Stimulated activated CD4-positive, alpha-beta T cell treated with anti-CD3 and anti-CD28 coated beads, Interleukin-15, amount 100 ng/mL, for 24 hours (primary cell): ENCODE data around the gene ACSS1.

Experiments
- DNase-seq: peaks from one replicate; pipeline ENCODE4 v3.0.0-alpha.2; 2020

Gene ACSS1

DNA sequence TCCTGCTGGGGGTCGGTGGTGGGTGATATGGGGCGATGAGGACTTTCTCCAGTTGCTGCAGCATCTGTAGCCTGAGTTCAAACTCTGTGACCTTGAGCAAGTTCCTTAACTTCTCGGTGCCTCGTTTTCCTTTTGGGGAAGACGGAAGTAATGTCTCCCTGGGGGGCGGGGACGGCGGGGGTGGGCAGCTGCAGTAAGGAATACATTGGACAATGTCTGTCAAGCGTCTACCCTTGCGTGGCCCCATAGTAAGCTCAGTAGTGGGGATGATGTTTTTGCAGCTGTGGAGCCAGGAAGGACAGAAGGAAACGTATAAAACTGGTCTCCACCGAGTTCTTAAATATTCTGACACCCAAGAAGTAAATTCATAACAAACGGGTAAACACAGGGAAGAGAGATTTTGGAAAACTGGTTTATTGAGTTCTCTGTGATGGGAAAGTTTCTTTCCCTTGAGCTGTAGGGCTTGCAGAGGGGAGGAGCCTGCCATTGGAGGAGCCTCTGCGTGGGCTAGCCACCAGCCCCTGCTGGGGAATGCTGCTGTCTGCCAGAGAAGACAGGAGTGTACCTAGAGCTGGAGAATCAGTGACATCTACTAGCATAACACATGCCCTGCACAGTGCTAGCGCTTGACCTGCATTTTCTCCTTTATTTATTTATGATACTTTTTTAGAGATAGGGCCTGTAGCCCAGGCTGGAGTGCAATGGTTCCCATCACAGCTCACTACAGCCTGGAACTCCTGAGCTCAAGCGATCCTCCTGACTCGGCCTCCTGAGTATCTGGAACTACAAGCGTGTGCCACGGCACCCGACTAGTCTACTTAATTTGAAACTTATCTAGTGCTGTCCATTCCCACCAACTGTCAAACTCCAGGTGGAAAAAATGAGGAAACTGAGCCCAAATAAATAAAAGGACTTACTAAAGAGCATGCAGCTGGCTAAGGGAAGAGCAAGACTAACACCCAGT, 1.2 kb upstream of the ACSS1 start:
- DNase-seq = no peak

DNA sequence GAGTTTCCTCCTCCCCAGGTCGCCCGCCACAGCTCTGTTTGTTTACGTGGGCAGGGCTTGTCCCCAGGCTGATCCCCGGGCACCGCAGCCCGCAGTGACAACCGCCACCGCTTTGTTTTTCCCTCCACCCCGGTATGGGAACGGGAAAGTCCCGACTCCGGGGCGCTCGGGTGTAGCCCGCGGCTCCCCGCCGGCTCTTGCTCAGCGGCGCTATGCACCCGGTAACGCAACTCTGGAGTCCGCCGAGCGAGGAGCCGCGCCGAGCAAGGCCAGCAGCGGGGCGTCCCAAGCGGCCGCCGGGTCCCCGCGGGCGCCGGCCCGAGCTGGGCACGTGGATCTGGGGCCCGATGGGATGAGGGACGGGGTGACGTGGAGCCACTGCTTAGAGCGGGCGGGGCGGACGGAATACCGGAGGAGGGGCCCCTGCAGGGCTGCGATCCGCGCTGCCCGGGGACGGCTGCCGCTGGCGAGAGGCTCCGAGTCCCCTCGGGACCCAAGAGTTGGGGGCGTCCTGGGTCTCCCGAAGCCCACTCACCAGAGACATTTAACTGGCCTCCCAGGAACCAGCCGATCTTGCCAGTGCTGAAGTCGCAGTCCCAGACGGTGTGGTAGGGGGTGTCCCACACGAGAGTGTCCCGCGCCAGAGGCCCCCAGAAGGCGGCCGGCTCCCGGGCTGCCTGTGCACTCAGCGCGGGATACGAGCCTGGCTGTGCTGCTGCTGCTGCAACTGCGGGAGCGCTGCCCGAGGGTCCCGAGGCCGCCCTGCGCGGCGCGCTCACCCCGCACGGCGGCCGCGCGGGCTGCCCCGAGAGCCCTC, 497 bp downstream of the ACSS1 start:
- DNase-seq = peak; percentile 82

DNA sequence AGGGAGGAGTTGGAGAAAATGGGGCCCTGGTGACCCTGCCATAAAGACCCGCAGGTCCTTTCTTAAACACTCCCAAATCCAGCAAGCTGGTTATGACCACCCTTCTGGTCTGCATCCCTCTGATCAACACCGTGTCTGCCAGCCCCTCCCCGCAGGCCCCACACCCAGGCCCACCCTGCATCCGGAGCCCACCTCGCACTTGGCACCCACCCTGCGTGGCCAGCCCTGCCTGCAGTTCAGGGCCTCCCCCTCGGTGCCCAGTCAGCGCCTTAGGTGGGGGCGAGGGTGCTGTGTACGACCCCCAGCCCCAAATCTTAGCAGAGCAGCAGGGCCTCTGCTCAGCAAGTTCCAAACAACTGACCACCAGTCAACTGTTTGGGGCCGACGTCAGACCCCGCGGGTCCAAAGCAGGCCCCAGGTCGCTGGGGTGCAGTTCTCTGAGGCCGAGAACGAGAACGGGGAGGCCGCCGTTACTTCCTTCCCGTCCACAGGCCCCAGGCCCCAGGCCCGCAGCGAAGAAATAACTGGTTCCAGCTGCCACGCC, 1.2 kb downstream of the ACSS1 start:
- no peak for DNase-seq

DNA sequence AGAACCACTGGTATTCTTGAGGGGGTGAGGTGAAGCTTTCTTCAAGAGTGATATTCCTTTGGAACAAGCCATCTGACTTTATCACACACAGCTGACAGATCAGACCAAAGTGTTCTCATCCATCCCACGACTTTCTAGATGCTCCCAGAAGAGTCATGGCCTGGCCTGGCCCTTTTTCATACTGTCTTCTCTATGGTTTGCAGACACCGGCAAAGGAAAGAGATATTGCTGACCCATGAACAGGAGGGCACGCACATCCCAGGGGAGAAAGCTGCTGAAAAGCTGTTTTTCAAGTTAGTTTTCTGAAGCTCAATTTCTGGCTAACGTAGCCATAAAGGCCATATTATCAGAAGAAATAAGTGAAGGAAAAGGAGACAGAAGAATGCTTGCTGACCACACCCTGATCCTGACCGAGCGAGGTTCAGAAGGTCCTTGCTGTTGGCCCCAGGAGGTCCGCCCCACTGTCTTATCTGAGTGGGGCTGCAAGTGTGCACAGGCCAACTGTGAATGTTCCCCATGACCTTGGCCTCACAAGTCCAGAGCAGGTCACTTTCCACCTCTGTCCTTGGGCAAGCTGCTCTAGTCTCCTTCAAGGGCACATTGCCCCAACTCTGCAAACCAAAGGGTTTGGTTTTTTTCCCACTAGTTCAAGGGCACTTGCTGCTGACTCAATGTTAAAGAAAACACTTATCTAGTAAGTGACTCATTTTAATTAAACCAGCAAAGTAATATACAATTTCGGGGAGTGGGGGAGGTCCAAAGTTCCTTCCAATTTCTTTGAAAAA, 2.0 kb downstream of the ACSS1 start:
- no peak for DNase-seq

DNA sequence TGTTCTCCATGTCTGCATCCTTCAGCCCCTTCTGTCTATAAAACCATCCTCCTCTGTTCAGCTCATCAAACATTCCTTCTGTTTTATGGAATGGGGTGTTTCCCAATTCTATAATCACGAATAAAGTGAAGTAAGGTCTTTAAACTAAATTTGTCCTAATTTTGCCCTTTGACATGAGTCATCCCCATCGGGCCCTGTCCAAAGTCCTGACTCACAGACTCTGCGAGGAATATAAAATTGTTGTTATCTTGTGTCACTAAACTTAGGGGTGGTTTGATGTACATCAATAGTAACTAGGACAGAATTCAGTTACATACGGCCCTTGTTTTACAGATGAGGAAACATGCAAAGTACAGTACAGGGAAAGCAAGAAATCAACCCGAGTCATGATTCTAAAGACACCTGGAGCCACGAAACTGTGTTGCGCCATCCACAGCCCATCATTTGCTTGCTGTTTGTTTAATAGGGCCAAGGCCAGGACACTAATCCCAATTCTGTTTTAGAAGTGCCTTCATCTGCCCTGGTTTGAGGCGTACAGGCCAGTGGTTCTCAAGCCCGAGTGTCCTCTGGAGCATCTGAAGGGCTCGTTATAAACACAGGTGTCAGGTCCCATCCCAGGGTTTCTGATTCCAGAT, 2.8 kb downstream of the ACSS1 start:
- DNase-seq = no peak

DNA sequence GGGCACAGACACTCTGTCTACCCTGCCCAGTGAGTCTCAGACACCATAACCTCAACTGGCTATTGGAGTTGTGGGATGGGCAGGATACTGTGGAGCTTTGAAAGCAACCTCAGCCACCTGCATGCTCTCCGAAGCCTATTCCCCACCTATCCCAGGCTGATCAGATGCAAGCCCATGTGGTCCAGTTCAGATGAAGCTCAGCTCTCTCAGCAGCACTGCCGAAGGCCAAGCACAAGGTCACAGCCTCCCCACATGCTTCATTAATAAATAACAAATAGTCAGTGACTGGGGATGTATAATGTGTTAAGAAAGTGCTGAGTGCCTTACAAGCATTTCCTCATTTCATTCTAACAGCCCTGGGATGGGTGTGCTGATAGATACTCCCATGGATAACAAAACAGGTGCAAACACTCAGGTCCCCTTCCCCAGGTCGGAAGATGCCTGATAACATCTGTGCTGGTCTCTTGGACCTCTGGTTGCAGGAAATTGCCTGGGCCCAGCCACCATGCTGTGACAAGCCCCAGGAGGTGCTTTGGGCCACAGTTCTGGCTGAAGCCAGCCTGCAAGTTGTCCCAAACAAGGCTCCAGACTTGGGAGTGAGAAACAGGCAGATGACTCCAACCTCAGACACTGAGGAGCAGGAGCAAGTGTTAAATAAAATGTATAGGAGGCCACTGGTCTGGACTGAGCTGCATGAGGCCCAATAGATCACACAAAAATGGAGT, 3.7 kb downstream of the ACSS1 start:
- no peak for DNase-seq

DNA sequence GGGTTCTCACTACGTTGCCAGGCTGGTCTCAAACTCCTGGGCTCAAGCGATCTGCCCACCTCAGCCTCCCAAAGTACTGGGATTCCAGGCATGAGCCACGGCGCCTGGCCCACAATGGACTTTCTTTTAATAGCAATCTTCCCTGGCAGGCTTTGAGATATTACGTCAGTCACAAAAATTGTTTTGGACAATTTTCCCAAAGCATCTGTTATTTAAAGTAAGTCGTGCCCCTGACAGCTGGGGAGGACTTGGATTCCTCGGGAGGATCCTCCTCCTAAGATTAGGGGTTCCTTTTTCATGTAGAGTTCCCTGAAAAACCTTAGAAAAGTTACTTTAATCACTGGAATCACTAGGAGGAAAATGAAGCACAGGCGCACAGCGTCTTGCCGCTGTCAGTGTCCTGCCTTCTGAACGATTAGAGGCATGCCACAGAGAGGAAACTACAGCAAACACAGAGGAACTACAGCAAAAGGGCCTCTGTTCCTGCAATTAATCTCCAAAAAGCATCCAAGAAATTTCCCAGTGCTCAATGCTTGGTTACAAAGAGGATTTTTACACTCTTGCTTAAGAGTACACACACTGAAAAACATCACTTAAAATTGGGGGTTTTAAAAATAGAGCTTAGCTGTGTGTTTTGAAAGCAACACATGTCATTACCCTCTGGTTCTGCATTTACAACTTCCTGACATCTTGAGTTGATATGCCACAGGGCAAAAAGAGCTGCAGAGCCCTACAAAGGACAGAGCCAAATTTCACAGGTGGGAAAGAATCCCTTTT, 4.5 kb downstream of the ACSS1 start:
- no peak for DNase-seq

DNA sequence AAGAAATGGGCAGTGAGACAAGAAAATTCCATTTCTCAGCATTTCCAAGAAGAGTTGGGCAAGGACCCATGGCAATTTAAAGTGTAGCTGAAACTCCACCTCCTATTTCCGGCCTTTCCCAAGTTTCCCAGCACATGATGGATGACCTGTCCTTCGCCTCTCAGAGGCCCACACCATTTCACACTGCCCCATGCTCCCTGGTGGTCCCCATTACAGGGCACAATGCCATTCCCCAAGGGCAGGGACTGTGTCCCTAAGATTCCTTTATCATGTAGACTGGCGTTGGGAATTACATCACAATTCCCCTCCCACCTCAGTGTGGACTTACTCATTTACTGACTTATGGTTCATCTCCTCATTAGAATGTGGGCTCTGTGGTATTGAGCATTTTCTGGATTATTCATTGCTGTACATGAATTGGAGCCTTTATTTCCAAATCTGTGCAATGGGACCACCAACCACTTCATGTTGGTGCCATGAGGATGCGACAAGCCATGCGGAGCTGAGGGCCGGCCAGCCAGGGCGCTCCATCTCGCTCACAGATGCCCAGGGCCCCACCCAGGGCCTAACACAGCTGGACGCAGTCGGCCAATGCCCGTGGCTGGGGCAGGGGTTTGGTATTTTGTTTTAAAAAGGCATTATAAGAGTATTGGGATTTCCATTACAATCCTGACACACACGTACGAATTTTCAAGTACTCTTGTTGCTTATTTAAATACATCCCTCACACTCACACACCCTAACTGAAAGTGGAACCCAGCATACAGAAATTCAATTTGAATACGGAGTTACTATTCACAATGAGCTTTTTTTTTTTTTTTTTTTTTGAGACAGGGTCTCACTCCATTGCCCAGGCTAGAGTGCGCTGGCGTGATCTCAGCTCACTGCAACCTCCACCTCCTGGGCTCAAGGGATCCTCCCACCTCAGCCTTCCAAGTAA, 5.4 kb downstream of the ACSS1 start:
- no peak for DNase-seq

DNA sequence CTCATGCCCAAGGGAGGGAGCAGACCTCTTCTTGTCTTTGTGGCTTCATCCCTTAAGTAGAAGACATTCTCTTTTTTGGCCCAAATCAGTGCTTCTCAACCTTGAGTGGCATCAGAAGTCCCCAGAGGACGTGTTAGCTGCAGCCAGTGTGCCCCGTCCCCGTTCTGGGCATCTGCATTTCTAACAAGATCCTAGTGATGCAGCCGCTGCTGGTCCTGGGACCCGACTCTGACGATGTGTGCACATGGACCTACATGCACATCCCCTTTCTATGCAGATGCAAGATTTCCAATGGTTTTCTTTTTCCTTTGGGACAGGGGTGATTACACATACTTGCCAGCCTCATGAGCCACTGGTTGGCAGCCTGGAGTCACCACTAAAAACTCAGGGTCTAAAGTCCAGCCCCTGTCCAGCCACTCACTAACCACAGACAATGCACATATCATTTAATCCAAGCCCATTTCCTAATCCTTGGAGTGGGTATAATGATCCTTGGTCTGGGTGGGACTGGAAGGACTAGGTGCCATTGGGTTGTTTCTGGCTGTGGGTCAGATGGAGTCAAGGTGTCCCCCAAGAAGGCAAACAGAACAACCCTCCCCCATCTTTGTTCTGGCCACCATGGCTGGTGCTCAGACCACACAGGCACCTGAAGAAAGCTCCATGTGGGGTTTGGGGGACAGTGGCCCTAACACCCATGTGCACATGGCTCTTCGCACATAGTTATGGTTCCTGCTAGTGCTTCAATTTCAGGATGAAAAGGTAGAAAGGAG, 6.4 kb downstream of the ACSS1 start:
- no peak for DNase-seq

DNA sequence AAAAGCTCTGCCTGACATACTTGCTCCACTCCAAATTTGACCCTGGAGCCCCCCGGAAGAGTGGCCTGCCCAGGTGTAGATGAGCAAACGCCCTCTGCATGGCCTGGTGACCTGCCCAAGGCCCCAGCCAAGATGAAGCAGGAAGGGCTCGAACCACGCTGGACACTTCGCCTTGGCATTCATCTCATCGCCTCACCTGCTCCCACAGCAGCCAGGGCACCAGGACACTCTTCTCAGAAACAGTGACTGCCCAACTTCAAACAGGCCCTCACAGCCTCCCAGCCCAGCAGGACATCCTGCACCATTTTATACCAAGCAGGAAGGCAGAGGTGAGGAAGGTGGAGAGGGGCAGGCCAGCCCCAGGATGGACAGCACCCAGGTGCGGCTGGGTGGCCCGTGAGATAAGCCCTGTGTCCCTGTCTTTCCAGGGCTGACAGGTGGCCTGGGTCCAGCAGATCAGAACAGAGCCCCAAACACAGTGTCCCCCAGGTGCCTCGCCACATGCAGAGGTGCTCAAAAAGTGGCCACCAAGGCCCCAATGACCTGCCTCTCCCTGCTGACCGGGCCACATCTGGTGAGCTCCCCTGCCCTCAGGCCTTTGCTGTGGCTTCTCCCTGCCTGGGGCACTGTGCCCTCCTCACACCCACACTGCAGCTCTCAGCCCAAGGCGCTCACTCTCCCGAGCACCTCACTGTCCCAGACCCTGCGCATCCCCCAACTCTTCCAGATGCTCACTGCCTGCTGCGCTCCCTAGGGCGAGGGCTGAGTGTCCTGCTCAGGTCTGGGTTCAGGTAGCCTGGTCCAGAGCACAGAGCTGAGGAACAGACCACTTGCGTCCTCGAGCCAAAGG, 7.2 kb downstream of the ACSS1 start:
- no peak for DNase-seq

DNA sequence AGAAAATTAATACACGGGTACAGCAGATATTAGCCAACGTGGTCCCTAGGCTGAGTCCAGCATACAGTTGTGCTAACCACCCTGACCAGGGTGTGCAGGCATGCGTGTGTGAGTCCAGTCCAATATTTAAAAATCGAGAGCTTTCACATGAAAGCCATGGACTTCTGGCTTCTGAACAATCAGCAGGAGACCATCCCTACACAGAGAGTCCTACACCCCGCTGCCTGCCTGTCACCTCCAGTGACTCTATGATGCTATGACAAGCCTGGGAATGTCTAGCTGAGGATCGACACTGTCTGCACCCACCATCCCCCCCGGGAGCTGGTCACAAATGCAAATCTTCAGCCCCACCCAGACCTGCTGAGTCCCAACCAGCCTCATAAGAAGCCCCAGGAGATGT, 7.9 kb downstream of the ACSS1 start:
- DNase-seq = no peak

DNA sequence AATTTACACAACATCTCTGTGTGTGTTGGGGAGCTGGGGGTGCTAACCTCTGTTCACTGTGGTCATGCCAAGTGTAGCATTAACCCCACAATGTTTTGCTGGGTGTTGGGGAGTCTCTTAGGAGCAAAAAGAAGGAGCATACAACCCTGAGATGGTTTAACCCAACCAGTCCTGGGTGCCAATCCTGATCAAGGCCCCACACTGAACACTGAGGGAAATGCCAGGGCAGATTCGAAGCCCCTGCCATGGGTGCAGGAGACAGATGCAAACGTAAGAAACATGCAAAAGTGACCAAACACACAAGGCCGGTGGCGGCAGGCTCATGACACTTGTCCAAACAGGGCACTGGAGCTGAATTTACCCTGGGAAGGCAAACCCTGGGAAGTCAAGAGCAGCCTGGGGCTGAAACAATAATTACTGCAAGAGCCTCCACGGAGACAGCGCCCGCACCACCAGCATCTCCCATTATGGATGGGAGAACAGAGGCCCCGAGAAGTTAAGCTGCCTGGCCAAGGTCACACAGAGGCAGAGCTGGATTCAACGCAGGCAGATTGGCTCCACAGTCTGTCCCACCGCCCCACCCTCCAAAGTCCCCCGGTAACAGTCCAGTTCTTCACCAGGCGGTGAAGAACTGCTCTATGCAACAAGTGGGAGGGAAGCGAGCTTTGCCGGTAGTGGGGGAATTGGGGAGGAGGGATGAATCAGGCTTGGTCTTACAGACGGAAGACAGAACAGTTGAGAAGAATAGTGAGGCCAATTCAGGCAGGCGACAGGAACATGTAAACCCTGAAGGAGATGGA, 8.5 kb downstream of the ACSS1 start:
- DNase-seq = no peak

DNA sequence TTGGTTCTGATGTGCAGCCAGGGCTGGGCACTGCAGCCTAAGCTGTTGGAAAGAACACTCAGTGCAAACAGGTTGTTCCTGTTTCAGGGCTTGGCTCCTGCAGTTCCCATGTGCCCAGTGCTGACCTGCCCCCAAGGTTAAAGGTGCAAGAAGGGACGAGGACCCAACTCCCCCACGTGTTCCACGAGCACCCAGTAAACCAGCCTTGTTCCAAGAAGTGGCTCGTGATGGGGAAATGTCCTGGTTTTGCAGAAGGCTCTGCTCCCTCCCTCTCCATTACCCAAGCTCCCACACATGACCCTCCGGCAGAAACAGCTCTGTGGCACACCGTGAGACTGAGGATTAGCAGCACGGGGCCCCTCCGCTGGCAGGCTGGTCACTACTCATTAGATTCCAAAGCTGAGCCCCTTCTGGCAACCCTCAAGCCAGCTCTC, 9.4 kb downstream of the ACSS1 start:
- DNase-seq = no peak

DNA sequence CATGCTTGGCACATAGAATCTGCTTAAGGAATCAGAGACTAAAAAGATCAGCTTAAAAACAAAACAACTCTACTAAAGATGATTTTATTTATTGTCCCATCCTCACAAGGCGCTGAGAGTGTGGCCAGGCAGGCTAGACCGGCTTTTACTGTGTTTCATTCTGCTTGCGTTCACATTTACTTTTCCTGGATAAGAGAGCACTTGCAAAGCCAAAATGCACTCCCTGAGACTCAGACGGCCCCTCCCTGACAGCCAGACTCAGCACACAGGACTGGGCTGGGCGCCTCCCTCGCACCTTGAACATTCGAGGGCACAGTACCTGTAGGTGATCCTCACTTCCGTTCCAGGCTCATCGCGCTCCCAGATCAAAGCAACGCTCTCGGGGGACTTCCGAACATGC, 10.2 kb downstream of the ACSS1 start:
- DNase-seq = no peak

DNA sequence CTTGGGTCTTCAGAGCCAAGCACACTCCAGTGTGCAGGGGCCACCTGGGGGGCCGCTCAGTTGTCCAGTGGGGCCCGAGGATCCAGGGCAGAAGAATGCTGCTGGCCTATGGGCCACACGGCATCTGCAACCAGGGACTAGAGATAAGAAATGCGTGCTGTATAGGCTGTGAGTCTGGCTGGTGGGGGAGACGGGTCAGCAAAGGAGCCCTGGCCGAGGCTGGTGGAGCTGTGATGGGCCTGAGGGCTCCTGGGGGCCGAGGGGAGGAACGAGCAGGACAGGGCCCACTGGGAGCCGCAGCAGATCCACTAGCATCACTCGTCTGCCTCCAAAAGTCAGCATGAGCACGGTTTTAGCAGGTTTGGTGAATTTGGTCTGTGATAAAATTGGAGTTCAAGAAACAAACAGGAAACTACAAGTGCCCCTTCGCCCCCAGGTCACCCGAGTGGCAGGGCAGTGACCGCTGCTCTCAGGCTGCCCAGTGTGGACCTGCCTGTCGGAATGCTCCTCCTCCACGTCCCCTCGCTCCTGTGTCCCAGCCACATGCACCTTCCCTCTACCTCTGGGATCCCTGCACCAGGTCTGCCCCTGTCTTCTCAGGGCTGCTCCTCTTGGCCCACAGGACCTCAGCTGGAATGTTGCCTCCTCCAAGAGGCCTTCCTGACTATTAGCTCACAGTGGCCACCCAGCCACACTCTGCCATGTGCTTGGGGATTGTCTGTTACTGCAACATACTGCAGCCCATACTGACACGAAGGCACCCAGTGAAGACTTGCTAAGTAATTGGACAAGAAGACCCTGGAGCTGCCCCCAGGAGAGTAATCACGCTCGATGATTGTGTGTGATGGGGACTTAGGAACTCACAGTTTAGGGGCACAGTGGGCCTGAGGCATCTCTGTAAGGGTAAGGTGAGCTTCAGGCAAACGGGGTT, 10.9 kb downstream of the ACSS1 start:
- no peak for DNase-seq

DNA sequence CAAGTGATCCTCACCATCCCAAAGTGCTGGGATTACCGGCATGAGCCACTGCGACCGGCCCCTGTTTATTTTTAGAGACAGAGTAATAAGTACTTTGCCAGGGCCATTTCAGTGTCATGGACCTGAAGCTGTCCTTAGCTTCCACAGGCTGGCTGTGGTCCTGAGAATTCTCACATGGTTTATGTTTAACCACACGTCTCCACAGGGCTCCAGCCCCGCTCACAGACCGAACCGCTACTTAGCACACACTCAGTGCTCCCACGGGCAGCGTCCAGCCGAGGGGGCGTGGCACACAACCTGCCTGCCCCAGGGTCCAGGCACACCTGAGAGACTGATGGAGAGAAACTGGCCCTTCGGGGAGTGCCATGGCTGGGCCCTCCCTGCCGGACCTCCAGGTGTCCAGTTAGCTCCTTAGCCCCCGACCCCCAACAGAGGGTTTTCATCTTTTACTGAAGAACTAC, 11.7 kb downstream of the ACSS1 start:
- DNase-seq = no peak
